Measurements from ENCODE around the gene NSF.
"Not testable (repeated sequence)": the region's sequence is repeated elsewhere in the genome, so short reads cannot be mapped to it uniquely, and the experiment has no call there.

The NSF gene

GRCh38 chr17:46628753-46629436 lies 38.4 kb downstream of the NSF start:
- DNase-seq (ENCODE audit: low spot score), result not testable (repeated sequence)

DNA sequence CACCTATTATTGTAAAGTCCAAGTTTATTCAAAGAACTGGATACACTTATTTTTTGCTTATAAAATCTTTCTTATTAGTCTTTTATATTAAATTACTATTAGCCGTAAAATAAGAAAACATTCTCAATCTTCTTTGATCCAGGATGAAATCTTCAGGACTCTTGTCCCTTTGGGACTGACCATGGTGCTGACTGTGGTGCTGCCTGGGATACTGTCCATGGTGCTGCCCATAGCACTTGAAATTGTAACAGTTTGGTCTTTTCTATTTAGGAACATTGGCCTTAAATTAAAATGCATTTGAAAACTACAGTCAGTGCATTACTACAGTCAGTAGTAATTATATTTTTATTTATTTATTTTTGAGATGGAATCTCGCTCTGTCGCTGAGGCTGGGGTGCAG lies 41.7 kb downstream of the NSF start:
- not testable (repeated sequence) for DNase-seq (ENCODE audit: low spot score)

GRCh38 chr17:46634844-46635243 lies 44.4 kb downstream of the NSF start:
- not testable (repeated sequence) for DNase-seq (ENCODE audit: low spot score)

- not testable (repeated sequence) for DNase-seq (ENCODE audit: low spot score)
Observed at GRCh38 chr17:46641861-46642656, 51.6 kb downstream of the NSF start.

- DNase-seq (ENCODE audit: low spot score), result not testable (repeated sequence)
Observed at GRCh38 chr17:46647251-46647650, 56.8 kb downstream of the NSF start.

GRCh38 chr17:46647688-46648278 lies 57.3 kb downstream of the NSF start:
- not testable (repeated sequence) for DNase-seq (ENCODE audit: low spot score)

GRCh38 chr17:46649246-46649645 lies 58.8 kb downstream of the NSF start:
- not testable (repeated sequence) for DNase-seq (ENCODE audit: low spot score)

- DNase-seq (ENCODE audit: low spot score), result not testable (repeated sequence)
Observed at GRCh38 chr17:46652024-46652643, 61.7 kb downstream of the NSF start.

GRCh38 chr17:46658235-46658634 lies 67.8 kb downstream of the NSF start:
- not testable (repeated sequence) for DNase-seq (ENCODE audit: low spot score)

GRCh38 chr17:46659702-46660101 lies 69.2 kb downstream of the NSF start:
- not testable (repeated sequence) for DNase-seq (ENCODE audit: low spot score)

DNA sequence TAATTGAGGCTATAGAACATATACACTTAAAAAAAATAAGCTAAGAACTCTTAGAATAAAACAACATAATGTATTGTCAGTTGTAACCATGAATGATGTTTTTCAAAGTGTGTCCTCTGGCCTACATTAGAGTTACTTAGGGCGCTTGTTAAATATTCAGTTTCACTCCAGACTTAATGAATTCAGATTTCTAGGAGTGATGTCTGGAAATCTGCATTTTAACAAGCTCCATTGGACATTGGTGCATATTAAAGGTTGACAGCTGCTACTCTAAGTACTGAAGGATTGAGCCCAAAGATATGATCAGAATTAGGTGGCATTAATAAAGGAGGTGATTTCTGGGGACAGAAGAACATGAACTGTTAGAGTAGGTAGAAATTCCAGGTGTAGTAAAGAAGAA lies 72.7 kb downstream of the NSF start:
- not testable (repeated sequence) for DNase-seq (ENCODE audit: low spot score)

DNA sequence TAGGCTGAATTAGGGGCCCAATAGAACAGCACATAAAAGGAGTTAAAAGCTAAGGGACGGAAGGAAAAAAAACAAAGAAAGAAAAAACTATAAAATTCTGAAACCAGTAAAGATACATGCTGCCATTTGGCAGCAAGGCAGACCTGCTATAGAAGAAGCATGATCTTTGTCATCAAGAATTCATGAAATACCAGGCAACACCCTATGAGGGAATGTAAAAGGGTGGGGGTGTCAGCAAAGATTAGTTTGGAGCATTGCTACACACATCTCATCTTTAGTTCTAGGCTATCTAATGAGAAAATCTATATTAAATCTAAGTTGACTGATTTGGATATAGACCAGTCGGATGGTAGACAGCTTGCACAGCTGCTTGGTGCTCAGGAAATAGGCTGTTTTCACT lies 73.1 kb downstream of the NSF start:
- not testable (repeated sequence) for DNase-seq (ENCODE audit: low spot score)

DNA sequence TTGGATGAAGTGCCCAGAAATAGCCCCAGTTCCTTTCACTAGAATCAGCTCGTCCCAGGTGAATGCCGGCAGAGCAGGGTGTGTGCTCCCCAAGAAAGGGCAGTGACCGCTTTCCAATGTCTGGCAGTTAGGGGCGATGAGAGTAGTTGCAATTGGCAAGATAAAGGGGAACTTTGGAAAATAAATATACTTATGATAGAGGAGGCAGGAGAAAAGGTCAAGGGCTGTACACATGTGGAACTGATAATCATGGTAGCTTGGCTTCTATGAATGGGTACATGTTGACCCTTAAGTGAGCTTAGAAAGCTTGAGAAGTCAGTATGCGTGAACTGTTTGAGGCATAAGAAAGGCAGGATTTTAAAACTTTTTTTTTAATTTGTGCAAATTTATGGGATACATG lies 75.5 kb downstream of the NSF start:
- not testable (repeated sequence) for DNase-seq (ENCODE audit: low spot score)

- DNase-seq (ENCODE audit: low spot score), result not testable (repeated sequence)
Observed at GRCh38 chr17:46670789-46671188, 80.3 kb downstream of the NSF start.

DNA sequence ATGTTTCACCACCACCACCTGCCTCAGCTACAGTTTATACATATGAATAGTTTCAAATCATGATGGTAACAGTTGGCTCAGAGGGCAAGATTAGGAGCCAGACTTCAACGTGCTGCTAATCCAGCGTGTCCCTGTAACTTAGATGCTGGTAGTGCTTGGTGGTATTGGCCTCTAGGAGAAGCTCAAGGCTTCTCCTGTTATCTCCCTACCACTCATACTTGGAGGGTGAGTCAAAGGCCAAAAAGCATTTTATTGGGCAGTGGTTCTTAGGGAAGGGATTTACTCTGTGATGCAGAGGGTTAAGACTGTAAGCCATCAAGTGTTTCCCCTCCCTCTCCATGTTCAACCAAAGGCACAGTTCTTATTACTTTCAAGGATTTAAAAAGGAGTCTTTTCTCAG lies 82.3 kb downstream of the NSF start:
- DNase-seq (ENCODE audit: low spot score), result not testable (repeated sequence)

DNA sequence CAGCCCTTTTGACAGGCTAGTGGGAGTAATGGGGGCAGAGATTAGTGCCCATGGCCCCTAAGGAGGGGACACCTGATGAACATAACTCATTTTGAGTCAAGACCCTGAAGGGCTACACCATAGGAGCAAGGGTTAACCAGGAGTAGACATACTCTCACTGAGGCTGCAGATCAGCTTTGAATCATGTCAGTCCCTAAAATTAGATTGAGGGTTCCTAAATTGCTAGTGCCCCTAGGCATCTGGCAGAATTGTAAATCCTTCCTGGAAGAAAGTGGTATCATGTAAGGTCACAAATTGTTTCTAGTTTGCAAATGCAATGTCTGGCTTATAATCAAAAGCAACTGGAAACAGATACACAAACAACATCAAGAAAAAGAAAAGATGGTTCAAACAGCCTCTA lies 87.3 kb downstream of the NSF start:
- DNase-seq (ENCODE audit: low spot score), result not testable (repeated sequence)

DNA sequence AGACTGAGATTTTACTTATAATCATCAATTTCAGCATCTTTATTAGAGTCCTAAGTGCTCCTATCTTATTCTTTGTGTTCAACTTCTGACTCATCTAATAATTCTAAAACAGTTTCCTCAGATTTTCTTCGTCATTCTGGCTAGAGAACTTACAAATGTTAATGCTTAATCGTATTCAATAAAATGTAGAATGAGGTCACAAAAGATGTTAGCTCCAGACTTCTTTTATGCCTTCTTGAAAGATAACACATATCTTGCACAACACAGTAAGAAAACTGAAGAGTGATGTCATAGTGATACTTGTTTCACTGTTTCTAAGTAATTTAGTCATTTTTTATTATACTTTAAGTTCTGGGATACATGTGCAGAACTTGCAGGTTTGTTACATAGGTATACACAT lies 93.2 kb downstream of the NSF start:
- DNase-seq (ENCODE audit: low spot score), result not testable (repeated sequence)

- not testable (repeated sequence) for DNase-seq (ENCODE audit: low spot score)
Observed at GRCh38 chr17:46685284-46685683, 94.8 kb downstream of the NSF start.

- DNase-seq (ENCODE audit: low spot score), result not testable (repeated sequence)
Observed at GRCh38 chr17:46692196-46692595, 101.7 kb downstream of the NSF start.

GRCh38 chr17:46693283-46693682 lies 102.8 kb downstream of the NSF start:
- not testable (repeated sequence) for DNase-seq (ENCODE audit: low spot score)

DNA sequence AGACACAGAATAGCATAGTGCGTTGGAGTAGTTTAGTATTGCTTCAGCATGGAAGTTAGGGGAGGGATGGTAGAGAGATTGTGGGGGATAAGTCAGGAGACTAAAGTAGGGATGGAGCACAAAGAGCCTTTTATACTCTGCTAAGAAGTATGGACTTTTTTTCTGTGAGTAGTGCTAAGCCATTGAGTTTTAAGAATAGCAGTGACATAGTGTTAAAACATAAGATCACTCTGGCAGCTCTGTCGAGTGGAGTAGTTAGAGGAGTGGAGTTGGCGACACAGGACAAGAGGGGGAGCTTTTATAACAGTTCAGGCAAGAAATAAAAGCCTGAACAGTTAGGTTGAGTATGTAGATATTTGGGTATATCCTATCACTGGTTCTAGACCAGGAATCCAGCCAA lies 106.1 kb downstream of the NSF start:
- not testable (repeated sequence) for DNase-seq (ENCODE audit: low spot score)

GRCh38 chr17:46699014-46699413 lies 108.5 kb downstream of the NSF start:
- not testable (repeated sequence) for DNase-seq (ENCODE audit: low spot score)
